Activated CD8-positive, alpha-beta T cell treated with anti-CD3 and anti-CD28 coated beads for 36 hours (primary cell): ENCODE results near the gene GPER1. TPM values are rescaled to one million over a fixed set of nuclear protein-coding genes. Genes with fewer than 3 reads are reported as not detected.
A peak's percentile ranks its signal among the peaks of the same experiment; 100 is the strongest.

Experiments
- ATAC-seq: fragments of 200-7000 bp; cut with Tn5 transposase; one replicate; pipeline ENCODE4 v1.10.0; 2021; ENCODE audit warnings: mild to moderate bottlenecking, moderate library complexity
- CTCF ChIA-PET: fragments of 350-600 bp; sonication (Branson Sonifier 250); formaldehyde crosslinking; loops from one replicate; lab custom pipeline; 2021; ENCODE audit warnings: antibody characterized with exemption; lab: Charles Lee
- POLR2A ChIA-PET: fragments of 350-600 bp; sonication (Branson Sonifier 250); formaldehyde crosslinking; loops from one replicate; lab custom pipeline; 2021; ENCODE audit warnings: antibody characterized with exemption; lab: Charles Lee
- DNase-seq: peaks from one replicate; pipeline ENCODE4 v3.0.0-alpha.2; 2020
- H3K27ac Mint-ChIP-seq: one replicate; pipeline ENCODE4 v1.8.0; 2021; ENCODE audit warnings: mild to moderate bottlenecking, mixed read lengths
- H3K27me3 Mint-ChIP-seq: one replicate; pipeline ENCODE4 v1.8.0; 2021; ENCODE audit warnings: mixed read lengths
- H3K36me3 Mint-ChIP-seq: one replicate; pipeline ENCODE4 v1.8.0; 2021; ENCODE audit warnings: low read depth, mixed read lengths
- H3K4me1 Mint-ChIP-seq: one replicate; pipeline ENCODE4 v1.8.0; 2021; ENCODE audit warnings: low read depth, mixed read lengths
- H3K4me3 Mint-ChIP-seq: one replicate; pipeline ENCODE4 v1.8.0; 2021; ENCODE audit warnings: mild to moderate bottlenecking, moderate library complexity, mixed read lengths
- H3K9me3 Mint-ChIP-seq: one replicate; pipeline ENCODE4 v1.8.0; 2021; ENCODE audit warnings: mixed read lengths
- intact Hi-C: fragments of 100-400 bp; cut with micrococcal nuclease; formaldehyde crosslinking; loops from one replicate; pipeline ENCODE4 v1.10.0; 2022
- total RNA-seq, 2 experiments: library from RNA; stranded (reverse); gene quantifications; one replicate each; pipeline ENCODE4 v1.2.3, GENCODE V29; 2021
- TF ChIP-seq, protein P1 (sequence below): fragments of 200-600 bp; IDR thresholded peaks from one replicate; pipeline ENCODE4 v1.8.0; 2022; ENCODE audit warnings: antibody characterized with exemption, mild to moderate bottlenecking

The GPER1 gene
- total RNA-seq, 2 experiments from 2014 or later = 0.16 to 0.18 TPM

DNA sequence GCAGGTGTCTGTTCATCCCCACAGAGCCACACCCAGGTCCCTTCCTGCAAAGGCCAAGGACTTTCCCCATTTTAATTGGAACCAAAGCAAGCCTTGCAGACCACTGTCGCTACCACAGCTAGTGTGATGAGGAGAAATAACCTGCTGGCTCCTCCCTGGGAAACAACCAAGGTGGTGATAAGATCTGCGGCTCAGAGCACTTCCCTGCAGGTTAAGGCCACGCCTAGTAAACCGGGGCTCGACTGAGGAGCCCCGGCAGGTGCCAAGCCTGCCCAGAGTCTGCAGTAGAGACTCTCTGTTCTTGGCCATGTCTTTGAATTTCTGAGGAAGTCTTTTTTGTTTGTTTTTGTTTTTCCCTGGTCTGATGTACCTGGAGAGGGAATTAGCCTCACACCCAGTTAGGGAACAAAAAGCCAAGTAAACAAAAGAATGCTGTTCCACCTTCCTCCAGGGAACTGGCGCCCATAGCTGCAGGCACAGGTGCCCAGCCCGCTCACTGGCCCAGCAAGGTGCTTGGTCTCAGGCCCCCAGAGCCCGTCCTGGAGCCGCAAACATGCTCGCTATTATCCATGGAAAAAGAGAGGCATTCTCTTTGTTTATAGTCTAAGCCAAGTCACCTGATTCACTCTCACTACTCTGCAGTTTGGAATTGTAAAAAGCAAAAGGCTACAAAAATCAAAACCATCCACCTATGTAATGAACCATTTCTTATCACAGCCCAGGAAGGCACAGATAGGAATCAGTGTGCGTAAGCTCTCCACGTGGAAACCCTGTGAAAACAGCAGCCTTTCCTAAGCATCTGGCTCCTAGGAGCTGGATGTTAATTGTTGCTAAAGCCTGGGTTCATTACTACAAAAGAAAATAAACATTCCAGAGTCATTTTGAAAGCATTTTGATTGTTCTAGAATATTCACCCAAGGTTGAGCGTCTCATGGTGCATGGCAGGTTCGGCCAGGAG, 40.9 kb upstream of the GPER1 start:
- ChIA-PET CTCF (interaction anchor here (1.8 to 2.8 kb wide), 2 partner anchors 19 to 54 kb away, joined by 7 to 11 read pairs; no protein-coding TSS in a partner anchor), POLR2A (interaction anchor here (1.2 kb wide), 1 partner anchor 9 kb away, joined by 4 read pairs; no protein-coding TSS in a partner anchor)
- TF ChIP-seq, protein P1, sequence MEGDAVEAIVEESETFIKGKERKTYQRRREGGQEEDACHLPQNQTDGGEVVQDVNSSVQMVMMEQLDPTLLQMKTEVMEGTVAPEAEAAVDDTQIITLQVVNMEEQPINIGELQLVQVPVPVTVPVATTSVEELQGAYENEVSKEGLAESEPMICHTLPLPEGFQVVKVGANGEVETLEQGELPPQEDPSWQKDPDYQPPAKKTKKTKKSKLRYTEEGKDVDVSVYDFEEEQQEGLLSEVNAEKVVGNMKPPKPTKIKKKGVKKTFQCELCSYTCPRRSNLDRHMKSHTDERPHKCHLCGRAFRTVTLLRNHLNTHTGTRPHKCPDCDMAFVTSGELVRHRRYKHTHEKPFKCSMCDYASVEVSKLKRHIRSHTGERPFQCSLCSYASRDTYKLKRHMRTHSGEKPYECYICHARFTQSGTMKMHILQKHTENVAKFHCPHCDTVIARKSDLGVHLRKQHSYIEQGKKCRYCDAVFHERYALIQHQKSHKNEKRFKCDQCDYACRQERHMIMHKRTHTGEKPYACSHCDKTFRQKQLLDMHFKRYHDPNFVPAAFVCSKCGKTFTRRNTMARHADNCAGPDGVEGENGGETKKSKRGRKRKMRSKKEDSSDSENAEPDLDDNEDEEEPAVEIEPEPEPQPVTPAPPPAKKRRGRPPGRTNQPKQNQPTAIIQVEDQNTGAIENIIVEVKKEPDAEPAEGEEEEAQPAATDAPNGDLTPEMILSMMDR = no peak
- DNase-seq = no peak
- no peak for ATAC-seq
- peaks cover 64% of the 10 kb centered on the region for H3K4me1 Mint-ChIP-seq
- intact Hi-C loops = loop anchor here (10.0 kb wide), 1 partner anchor 52 kb away; no protein-coding TSS in a partner anchor
- H3K9me3 Mint-ChIP-seq = no peaks in the 10 kb centered on the region
- no peak overlapping the region for H3K4me3 Mint-ChIP-seq
- H3K27ac Mint-ChIP-seq = no peak overlapping the region
- no peaks in the 10 kb centered on the region for H3K27me3 Mint-ChIP-seq
- no peaks in the 10 kb centered on the region for H3K36me3 Mint-ChIP-seq

- intact Hi-C loops = loop anchor here (10.0 kb wide), 1 partner anchor 54 kb away; no protein-coding TSS in a partner anchor
- ChIA-PET CTCF (interaction anchor here (2.8 kb wide), 1 partner anchor 17 kb away, joined by 11 read pairs; no protein-coding TSS in a partner anchor), POLR2A (no interaction called here)
- Mint-ChIP-seq H3K27ac (peak overlapping the region; percentile 20), H3K36me3 (no peaks in the 10 kb centered on the region), H3K9me3 (no peaks in the 10 kb centered on the region), H3K27me3 (no peaks in the 10 kb centered on the region), H3K4me3 (peak overlapping the region; percentile 30), H3K4me1 (peaks cover 48% of the 10 kb centered on the region)
- DNase-seq (peak; percentile 68), ATAC-seq (peak; percentile 48)
- TF ChIP-seq, protein P1 = no peak
These were observed 38.7 kb upstream of the GPER1 start for GRCh38 chr7:1049006-1049741.

DNA sequence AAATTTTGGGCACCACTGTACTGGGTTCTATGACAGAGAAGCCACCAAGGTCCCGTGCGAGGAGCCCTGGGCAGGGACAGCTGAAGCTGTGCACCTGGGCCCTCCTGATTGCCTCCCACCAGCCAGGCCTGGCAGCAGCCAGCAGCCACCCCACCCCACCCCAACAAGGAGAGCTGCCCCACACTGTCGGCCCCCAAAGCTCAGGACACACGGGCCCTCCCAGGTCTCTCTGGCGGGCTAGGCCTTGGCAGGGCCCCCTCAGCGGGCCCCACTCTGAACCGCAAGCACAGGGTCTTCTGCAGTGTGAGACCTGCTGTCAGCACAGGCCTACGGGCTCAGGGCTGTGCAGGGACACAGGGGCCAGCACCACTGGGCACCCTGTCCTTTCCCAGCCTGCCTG, 38.1 kb upstream of the GPER1 start:
- intact Hi-C loops = loop anchor here (10.0 kb wide), 1 partner anchor 55 kb away; no protein-coding TSS in a partner anchor
- ATAC-seq = no peak
- H3K4me1 Mint-ChIP-seq = peaks cover 50% of the 10 kb centered on the region
- H3K36me3 Mint-ChIP-seq = no peaks in the 10 kb centered on the region
- H3K27me3 Mint-ChIP-seq = no peaks in the 10 kb centered on the region
- no peak overlapping the region for H3K4me3 Mint-ChIP-seq
- no peak for DNase-seq
- no peak overlapping the region for H3K27ac Mint-ChIP-seq
- H3K9me3 Mint-ChIP-seq = no peaks in the 10 kb centered on the region
- POLR2A ChIA-PET = no interaction called here
- CTCF ChIA-PET = interaction anchor here (2.8 kb wide), 1 partner anchor 16 kb away, joined by 11 read pairs; no protein-coding TSS in a partner anchor
- TF ChIP-seq, protein P1 = no peak

DNA sequence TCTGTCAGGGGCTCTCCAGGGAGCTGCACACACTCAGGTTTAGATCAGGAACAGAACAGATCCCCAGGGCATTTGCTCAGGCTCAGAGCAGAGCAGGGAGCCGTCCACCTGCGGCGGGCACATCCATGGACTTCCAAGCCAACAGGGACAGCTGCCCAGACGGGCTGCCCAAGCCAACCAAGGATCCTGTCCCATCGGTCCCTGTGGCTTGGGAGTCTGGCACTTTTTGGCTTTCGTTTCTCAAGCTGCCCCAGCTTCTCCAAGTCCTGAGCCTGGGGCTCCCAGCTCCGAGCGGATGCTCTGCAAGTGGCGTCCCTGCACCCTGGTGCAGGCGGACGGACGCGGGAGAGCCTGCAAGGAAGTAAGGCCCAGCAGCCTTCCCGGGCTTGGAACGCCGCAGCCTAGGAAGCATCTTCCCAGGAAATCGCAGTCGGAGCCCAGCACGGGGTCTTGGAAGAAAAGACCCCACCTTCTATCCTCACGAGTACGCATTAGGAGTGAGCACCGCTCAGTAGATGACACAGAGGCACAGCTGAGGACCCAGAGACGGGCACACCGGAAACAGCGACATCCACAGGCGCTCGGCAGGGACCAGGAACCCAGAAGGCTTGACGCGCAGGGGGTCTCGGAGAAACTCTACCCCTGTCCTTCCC, 37.5 kb upstream of the GPER1 start:
- POLR2A ChIA-PET = interaction anchor here (1.0 kb wide), 1 partner anchor 10 kb away, joined by 3 read pairs; no protein-coding TSS in a partner anchor
- DNase-seq = no peak
- TF ChIP-seq, protein P1 = no peak
- CTCF ChIA-PET = interaction anchor here (3.0 kb wide), 1 partner anchor 15 kb away, joined by 16 read pairs; no protein-coding TSS in a partner anchor
- Mint-ChIP-seq H3K9me3 (no peaks in the 10 kb centered on the region), H3K4me1 (peaks cover 50% of the 10 kb centered on the region), H3K27ac (no peak overlapping the region), H3K4me3 (no peak overlapping the region), H3K27me3 (no peaks in the 10 kb centered on the region), H3K36me3 (no peaks in the 10 kb centered on the region)
- intact Hi-C loops = no loop called here
- no peak for ATAC-seq
